ENCODE measurements around the gene ASB7. TPM values are rescaled to one million over a fixed set of nuclear protein-coding genes. Genes with fewer than 3 reads are reported as not detected.

Gene ASB7
- polyA plus RNA-seq, 3 donors: 5.3 to 9.8 (median 7.6) TPM

DNA sequence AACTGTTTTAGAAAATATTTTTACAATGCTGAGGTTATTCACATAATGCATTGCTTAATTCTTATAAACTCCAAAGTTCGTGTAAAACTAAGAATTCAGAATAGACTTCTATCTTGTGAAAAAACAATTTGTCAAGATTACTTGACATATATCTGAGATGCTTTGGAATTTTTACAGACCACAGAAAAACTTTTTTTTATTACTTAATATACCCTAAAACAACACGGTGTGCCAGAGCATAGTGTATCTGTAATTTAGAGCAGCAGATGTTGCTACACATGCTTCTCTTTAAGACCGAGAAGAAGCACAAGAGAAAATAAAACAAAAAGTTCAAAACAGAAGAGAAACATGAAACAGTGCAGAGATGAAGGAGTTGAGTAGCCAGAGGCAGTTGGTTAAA is 26.4 kb downstream of the ASB7 start:
- H3K9ac ChIP-seq (ENCODE audit: insufficient read depth, low read length, poor library complexity, severe bottlenecking): no peak overlapping the region
- H3K4me1 ChIP-seq (ENCODE audit: control insufficient read depth in 1 of 2, insufficient read depth in 2 of 2, low read length in 2 of 2): peaks cover 0 to 1% of the 10 kb centered on the region in 2 donors
- H3K4me2 ChIP-seq (replicated peaks; ENCODE audit: extremely low read depth, low read length, poor library complexity, severe bottlenecking): no peak overlapping the region
- H3K9me3 ChIP-seq (replicated peaks in 1 of 2; ENCODE audit: control insufficient read depth in 1 of 2, insufficient read depth in 1 of 2, low read length in 2 of 2): no peaks in the 10 kb centered on the region
- H3K79me2 ChIP-seq (ENCODE audit: insufficient read depth, low read length): peaks cover 15% of the 10 kb centered on the region
- H3K27me3 ChIP-seq (ENCODE audit: control insufficient read depth in 2 of 2, insufficient read depth in 2 of 2, low read length in 2 of 2): no peaks in the 10 kb centered on the region
- WGBS (ENCODE audit: insufficient coverage): 100% methylated on average over 1 of the region's 3 CpGs
- peaks cover 59 to 65% of the 10 kb centered on the region in 2 donors for H3K36me3 Mint-ChIP-seq
- peaks cover 10% of the 10 kb centered on the region for H3K4me1 Mint-ChIP-seq
- TF ChIP-seq, protein P1, sequence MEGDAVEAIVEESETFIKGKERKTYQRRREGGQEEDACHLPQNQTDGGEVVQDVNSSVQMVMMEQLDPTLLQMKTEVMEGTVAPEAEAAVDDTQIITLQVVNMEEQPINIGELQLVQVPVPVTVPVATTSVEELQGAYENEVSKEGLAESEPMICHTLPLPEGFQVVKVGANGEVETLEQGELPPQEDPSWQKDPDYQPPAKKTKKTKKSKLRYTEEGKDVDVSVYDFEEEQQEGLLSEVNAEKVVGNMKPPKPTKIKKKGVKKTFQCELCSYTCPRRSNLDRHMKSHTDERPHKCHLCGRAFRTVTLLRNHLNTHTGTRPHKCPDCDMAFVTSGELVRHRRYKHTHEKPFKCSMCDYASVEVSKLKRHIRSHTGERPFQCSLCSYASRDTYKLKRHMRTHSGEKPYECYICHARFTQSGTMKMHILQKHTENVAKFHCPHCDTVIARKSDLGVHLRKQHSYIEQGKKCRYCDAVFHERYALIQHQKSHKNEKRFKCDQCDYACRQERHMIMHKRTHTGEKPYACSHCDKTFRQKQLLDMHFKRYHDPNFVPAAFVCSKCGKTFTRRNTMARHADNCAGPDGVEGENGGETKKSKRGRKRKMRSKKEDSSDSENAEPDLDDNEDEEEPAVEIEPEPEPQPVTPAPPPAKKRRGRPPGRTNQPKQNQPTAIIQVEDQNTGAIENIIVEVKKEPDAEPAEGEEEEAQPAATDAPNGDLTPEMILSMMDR (IDR thresholded peaks at IDR 0.05): no peak
- no peak overlapping the region for H3K4me3 Mint-ChIP-seq
- DNase-seq: no peak
- H4K20me1 ChIP-seq (ENCODE audit: insufficient read depth, low read length): peaks cover 49% of the 10 kb centered on the region
- no peak overlapping the region for H3K27ac ChIP-seq (ENCODE audit: low read depth in 1 of 2, low read length in 2 of 2)
- intact Hi-C loops (cut with micrococcal nuclease): loop anchor here (2.0 to 5.0 kb wide), 4 partner anchors 244 to 379 kb away; no protein-coding TSS in a partner anchor
- H3K9me3 Mint-ChIP-seq: peaks cover 0 to 3% (median 0%) of the 10 kb centered on the region in 7 donors
- no peak overlapping the region for H3K4me3 ChIP-seq (replicated peaks in 1 of 3; ENCODE audit: low read depth in 2 of 3, low read length in 3 of 3)
- H3K27me3 Mint-ChIP-seq (ENCODE audit: low read depth in 3 of 3): peaks cover 0 to 6% (median 4%) of the 10 kb centered on the region in 3 donors
- no peak overlapping the region for H2AFZ ChIP-seq (ENCODE audit: insufficient read depth, low read depth, low read length, poor library complexity, severe bottlenecking)
- H3K36me3 ChIP-seq (replicated peaks in 1 of 2; ENCODE audit: control insufficient read depth in 1 of 2, insufficient read depth in 2 of 2, low read length in 2 of 2): peaks cover 37 to 51% of the 10 kb centered on the region in 2 donors
- no peak overlapping the region for H3K27ac Mint-ChIP-seq

DNA sequence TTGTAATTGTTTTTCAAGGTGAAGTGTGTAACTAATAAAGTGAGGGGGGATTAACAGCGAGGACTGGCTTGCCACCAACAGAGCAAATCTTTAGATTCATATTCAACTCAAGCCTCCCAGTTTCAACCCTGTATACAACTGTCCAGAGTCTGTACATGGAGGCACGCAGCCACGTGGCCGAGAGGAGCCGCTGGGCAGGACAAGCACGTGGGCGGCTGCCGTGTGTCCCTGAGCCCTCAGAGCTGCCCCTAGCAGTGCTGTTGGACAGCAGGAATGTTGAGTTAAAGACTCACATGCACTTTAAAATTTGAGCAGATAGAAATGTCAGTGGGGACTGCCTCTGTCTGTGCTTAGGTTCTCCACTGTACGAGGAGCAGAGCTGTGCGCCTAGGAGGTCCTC is 29.4 kb downstream of the ASB7 start:
- peaks cover 11% of the 10 kb centered on the region for H3K4me1 Mint-ChIP-seq
- intact Hi-C loops (cut with micrococcal nuclease): no loop called here

More for the DNA sequence above, 29.4 kb downstream of the ASB7 start:
- Histone ChIP-seq H3K4me1 (ENCODE audit: control insufficient read depth in 1 of 2, insufficient read depth in 2 of 2, low read length in 2 of 2) (no peaks in the 10 kb centered on the region), H4K20me1 (ENCODE audit: insufficient read depth, low read length) (peaks cover 80% of the 10 kb centered on the region), H3K27ac (ENCODE audit: low read depth in 1 of 2, low read length in 2 of 2) (no peak overlapping the region), H3K9me3 (replicated peaks in 1 of 2; ENCODE audit: control insufficient read depth in 1 of 2, insufficient read depth in 1 of 2, low read length in 2 of 2) (no peaks in the 10 kb centered on the region), H3K4me2 (replicated peaks; ENCODE audit: extremely low read depth, low read length, poor library complexity, severe bottlenecking) (no peak overlapping the region), H3K27me3 (ENCODE audit: control insufficient read depth in 2 of 2, insufficient read depth in 2 of 2, low read length in 2 of 2) (no peaks in the 10 kb centered on the region), H2AFZ (ENCODE audit: insufficient read depth, low read depth, low read length, poor library complexity, severe bottlenecking) (no peak overlapping the region), H3K9ac (ENCODE audit: insufficient read depth, low read length, poor library complexity, severe bottlenecking) (no peak overlapping the region), H3K36me3 (replicated peaks in 1 of 2; ENCODE audit: control insufficient read depth in 1 of 2, insufficient read depth in 2 of 2, low read length in 2 of 2) (peaks cover 46 to 73% of the 10 kb centered on the region in 2 donors), H3K4me3 (replicated peaks in 1 of 3; ENCODE audit: low read depth in 2 of 3, low read length in 3 of 3) (no peak overlapping the region), H3K79me2 (ENCODE audit: insufficient read depth, low read length) (peaks cover 40% of the 10 kb centered on the region)
- peaks cover 56 to 81% of the 10 kb centered on the region in 2 donors for H3K36me3 Mint-ChIP-seq
- 92% methylated on average over 5 of the region's 10 CpGs for WGBS (ENCODE audit: insufficient coverage)
- H3K27me3 Mint-ChIP-seq (ENCODE audit: low read depth in 3 of 3): peaks cover 0 to 4% (median 1%) of the 10 kb centered on the region in 3 donors
- H3K9me3 Mint-ChIP-seq: peaks cover 0 to 3% (median 0%) of the 10 kb centered on the region in 7 donors
- no peak overlapping the region for H3K27ac Mint-ChIP-seq
- TF ChIP-seq, protein P1 (IDR thresholded peaks at IDR 0.05): no peak
- no peak overlapping the region for H3K4me3 Mint-ChIP-seq
- no peak for DNase-seq

All from CD14-positive monocyte (primary cell).